HG03103 (cell line): ENCODE measurements around the gene SDK1.

Experiments
- ATAC-seq: cut with Tn5 transposase; IDR thresholded peaks from one replicate; pipeline ENCODE4 v1.9.1; 2021; ENCODE audit warnings: low read depth; ENCODE audit not compliant: unreplicated experiment

SDK1 gene

DNA sequence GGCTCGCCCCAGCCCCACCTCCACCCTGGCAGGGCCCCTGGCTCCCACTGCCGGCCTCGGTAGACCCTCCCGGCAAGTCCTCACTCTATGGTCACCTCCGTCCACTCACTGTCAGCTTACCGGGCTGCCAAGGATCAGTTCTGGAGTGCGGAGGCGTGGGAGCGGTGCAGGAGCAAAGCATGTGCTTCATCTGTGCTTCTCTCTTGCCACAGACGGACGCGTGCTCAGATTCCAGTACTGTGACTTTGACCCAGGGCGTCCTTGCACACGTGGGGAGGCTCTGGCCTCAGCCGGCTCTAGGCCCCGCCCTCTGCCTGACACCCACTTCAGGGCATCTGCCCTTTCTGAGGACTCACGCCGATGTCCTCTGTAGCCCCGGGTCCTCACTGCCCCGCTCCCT lies 833.6 kb downstream of the SDK1 start:
- ATAC-seq = no peak

- ATAC-seq = no peak
Observed at GRCh38 chr7:4135301-4135700, 834.2 kb downstream of the SDK1 start.

GRCh38 chr7:4136036-4136435 lies 835.0 kb downstream of the SDK1 start:
- ATAC-seq = no peak

DNA sequence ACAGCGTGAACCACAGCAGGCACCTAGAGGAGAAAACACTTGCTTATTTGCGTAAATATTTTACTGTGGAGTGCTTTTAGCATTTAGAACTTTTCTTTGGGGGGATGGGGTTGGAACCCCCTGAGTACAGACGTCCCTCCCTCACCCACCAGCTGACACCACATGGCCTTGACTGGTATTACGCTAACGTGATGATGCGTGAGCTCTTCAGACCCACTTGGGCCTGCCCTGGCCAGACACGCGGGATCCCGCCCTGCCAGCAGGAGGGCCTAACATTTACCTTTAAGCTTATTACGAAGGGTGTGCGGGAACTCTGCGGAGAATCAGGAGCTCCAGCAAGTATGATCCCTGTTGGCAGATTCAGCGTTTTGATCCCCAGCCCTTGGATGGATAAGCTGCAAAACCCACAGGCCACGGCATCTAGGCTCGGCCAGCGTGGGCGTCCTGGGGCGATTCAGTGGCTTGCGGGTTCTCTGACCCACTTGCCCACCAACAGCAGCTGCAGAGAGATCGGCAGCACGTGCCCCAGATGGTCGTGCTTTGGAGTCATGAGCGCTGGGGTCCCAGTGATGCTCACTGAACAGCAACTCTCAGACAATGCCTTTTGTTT lies 835.6 kb downstream of the SDK1 start:
- no peak for ATAC-seq

DNA sequence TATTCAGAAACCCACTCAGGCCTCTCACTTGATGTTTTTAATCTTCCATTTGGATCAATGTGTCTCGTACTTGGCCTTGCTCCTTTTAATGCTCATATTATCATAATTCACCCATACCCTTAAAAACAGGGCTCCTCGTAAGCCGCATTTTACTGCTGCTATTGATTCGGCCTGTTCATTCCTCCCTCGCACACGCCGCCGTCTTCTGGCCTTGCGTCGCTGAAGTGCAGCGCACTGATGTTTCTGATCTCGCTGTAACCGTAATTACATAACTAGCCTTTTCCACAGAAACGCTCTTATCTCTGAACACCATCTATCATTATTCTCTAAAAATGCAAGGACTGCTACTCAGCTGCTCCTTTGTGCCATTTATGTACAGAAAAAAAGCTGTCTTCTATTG lies 836.5 kb downstream of the SDK1 start:
- ATAC-seq = no peak

GRCh38 chr7:4138866-4139265 lies 837.8 kb downstream of the SDK1 start:
- no peak for ATAC-seq

DNA sequence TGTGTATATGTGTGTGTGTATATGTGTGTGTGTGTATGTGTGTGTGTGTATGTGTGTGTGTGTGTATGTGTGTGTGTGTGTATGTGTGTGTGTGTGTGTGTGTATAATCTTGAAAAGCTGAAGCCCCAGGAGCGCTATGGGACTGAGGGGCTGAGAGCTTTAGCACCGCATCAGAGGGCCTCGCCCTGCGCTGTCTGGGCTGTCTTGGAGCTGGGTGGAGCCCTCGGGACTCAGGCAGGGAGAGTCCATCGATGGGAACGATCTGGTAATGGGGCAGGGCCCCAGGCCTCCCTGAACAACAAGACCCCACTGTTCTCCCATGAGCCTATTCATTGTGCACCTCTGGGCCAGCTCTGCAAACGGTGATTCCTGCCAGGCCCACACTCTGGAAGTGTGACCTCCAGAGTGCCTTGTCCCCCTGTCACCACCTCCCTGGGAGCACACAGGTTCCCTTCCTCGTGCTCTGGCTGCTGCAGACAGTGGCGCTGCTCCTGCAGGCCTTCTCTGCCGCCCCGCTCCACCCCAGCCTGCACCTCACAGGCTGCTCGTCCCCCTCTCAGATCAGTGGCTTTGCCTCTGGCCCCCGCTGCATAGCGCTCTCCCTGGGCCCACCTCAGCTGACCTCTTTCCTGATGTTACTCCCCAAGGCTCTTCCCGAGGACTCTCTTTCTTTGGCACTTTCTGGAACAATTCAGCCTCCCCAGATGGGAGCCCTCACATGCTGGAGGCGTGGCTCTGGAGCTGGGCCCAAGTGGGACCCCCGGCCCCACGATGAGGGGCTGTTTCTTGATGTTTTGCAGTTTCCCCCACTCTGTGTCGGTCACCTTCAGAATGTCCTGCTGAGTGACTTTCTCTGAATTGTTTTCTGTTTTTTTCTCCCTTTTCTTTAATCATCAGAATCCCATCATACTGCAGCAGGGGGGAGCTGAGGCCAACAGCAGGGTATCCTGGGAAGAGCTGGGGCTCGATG lies 838.9 kb downstream of the SDK1 start:
- ATAC-seq = no peak

- no peak for ATAC-seq
Observed at GRCh38 chr7:4140933-4141332, 839.9 kb downstream of the SDK1 start.

DNA sequence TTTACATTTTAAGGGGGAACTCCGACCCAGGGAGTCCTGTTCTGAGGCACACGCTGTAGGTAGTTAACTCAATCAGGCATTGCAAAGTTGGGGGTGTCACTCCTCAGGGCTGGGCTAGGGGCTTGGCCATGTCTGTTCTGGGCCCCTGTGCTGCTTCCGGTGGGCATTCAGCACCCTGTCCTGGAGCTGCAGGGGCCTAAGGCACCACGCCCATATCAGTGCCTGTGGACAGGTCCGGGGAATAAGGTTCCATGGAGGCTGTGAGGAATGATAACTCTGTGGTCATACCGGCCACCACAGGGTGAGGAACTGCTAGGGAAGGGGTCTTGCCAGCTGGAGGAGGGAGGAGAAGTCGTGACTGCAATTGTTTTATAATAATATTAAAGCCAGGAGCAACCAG lies 842.0 kb downstream of the SDK1 start:
- ATAC-seq = no peak

DNA sequence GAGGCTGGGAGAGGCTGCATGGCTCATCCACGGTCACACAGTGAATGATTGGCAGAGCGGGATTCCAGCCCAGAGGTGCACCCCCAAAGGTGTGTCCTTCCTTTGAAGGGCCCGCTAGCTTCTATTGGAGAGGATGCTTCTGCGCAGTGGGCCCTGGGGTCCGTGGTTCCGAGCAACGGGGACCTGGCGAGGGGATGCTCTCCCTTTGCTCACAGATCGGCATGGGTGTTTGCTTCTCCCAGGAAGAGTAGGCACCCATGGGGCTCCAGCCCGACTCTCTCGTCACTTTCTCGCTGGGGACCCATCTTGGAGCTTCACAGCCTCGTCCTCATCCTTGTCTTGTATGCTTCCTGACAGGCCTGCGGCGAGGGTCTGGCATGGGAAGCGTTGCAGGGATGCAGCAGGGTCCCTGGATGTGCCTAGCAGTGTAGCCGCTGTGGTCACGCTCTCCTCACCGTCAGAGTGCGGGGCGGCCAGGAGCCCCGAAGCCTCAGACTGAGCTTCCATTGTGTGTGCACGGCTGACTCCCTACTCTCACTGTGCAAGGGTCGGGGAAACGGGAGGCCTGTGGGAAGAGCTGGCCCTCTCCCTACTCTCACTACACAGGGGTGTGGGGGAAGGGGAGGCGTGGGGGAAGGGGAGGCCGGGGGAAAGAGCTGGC lies 842.6 kb downstream of the SDK1 start:
- ATAC-seq = no peak

DNA sequence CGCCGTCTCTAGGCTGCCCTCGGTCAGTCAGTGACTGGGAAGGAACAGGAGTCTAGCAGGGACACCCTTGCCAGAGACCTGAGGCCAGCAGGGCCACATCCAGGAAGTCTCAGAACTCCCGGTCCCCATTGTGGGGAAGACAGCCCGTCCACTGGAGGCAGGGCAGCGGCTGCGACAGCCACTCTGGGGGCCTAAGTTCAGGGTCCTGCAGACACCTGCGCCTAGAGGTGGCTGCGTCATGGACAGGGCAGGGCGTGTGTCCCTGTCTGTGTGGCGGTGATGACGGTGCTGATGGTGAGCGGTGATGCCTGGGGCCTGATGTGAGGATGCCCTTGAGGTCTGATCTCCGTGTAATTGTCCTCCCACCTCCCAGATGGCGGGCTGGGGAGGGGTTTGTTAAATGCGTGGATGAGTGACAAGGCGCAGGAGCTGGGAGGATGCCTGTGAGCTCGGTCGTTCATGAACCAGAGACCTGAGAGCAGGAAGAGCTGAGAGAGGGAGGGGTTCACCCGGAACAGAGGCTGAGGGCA lies 843.2 kb downstream of the SDK1 start:
- no peak for ATAC-seq

DNA sequence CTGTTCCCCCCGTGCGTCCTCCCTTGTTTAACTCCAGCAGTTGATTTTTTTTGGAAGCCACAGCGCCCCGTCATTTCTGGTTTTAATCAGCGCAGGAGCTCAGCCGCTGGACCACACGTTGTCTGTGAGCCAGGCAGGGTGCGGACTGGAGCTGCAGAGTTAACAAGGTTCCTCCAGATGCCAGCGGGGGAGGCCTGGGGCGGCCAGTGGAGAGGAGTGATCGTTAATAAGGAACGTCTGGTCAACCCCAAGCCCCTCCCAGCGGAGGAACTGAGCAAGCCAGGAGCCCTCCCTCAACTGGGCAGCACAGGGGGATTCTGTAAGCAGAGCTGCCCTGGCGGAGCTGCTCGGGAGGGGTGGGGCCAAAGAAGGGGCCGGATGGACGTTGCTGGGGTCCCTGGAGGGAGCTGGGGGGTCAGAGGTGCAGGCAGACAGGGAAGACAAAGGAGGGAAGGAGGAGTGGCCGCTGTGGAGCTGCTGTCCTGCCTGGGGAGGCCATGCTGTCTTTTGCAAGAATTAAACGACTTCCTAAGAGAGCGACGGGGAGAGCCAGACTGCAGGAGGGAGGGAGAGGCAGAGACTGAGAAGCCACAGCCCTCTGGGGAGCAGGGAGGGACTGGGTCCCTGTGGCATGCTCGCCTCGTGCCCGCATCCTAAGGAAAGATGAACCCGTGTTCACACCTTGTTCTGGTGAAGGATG lies 843.9 kb downstream of the SDK1 start:
- no peak for ATAC-seq

DNA sequence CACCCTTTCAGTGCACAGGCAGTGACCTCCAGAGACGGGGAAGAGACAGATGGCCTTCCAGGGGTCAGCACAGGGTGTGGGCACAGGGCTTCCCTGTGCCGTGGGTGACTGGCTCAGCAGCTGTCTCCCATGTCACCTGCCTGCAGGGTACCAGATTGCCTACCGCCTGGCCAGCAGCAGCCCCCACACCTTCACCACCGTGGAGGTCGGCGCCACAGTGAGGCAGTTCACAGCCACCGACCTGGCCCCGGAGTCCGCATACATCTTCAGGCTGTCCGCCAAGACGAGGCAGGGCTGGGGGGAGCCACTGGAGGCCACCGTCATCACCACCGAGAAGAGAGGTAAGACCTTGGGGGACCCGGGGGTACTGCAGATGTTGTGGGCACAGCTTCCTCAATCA lies 844.5 kb downstream of the SDK1 start:
- no peak for ATAC-seq

GRCh38 chr7:4147926-4148620 lies 847.0 kb downstream of the SDK1 start:
- no peak for ATAC-seq

GRCh38 chr7:4149236-4149635 lies 848.2 kb downstream of the SDK1 start:
- ATAC-seq = no peak

DNA sequence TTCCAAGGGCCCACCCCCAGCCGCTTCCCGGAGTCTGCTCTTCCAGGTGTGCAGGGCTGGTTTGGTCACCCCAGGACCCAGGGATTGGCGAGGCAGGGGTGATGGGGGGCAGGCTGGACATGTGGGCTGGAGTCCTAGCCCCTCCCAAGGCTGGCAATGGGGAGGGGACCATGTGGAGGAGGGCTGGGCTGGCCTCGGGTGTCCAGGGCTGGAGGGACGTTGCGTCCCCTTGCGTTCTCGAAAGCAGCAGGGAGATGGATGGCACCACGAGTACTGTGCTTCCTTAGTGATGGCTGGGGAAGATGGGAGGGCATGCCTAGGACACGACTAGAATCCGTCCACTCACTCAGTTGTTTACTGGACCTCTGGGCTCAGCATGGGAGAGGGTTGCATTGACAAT lies 848.6 kb downstream of the SDK1 start:
- ATAC-seq = no peak

DNA sequence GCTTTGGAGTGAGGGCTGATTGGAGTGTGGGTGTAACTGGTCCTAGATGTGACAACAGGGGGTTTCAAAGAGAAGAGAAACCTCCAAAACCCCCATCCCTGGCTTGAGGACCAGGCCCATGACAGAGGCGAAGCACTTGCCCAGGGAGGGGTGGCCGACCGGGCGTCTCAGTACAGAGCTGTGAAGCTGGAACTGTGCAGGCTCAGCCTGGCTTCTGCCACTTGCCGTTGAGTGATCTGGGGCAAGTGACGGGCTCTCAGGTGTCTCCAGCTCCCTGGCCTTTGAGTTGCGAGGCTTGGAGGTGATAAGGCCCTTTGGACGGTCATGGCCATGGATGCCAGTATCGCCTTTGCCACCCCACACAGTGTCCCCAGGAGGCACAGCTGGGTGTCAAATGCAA lies 849.7 kb downstream of the SDK1 start:
- ATAC-seq = no peak

GRCh38 chr7:4151524-4151923 lies 850.5 kb downstream of the SDK1 start:
- ATAC-seq = no peak

- no peak for ATAC-seq
Observed at GRCh38 chr7:4151926-4152549, 851.0 kb downstream of the SDK1 start.
